ENCODE data around the gene PRDM16.

Gene PRDM16

GRCh38 chr1:3070644-3071564, 1.9 kb downstream of the PRDM16 start:
- DNase-seq, result no peak

DNA sequence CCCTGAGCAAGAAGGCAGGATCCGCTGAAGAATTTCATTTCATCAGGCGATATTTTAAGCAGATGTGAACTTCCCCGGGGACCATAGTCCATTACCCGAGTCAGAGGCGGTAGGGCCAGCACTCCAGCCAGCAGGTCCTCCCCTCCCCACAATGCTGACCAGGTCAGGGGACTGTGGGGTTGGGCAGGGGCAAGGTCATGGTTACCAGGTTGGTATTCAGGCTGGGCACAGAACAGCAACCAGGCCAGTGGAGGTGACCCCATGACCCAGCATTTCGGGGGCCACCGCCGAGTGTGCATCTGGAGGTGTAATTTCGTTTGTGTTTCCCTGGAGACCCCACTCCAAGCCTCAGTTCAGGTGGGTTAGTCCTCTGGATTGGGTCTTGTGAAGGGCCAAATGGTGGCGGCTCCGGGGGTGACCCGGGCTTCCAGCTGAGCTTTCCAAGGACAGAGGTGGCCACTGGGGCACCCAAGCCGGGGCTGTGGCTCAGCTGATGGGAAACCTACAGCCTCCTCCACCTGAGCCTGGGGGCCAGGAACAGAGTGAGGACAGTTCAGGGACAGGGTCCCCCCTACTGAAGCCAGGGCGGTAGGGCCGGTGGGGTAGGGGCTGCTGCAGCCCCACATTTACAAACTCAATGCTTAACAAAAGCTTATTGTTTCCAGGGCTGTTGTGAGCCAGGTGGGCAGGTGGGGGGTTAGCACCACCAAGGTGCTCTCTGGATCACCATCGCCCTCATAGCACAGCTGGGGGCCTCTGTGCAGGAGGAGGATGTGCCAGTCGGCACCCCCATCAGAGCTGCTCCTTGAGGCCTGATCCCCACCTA, 2.8 kb downstream of the PRDM16 start:
- DNase-seq, result no peak

DNA sequence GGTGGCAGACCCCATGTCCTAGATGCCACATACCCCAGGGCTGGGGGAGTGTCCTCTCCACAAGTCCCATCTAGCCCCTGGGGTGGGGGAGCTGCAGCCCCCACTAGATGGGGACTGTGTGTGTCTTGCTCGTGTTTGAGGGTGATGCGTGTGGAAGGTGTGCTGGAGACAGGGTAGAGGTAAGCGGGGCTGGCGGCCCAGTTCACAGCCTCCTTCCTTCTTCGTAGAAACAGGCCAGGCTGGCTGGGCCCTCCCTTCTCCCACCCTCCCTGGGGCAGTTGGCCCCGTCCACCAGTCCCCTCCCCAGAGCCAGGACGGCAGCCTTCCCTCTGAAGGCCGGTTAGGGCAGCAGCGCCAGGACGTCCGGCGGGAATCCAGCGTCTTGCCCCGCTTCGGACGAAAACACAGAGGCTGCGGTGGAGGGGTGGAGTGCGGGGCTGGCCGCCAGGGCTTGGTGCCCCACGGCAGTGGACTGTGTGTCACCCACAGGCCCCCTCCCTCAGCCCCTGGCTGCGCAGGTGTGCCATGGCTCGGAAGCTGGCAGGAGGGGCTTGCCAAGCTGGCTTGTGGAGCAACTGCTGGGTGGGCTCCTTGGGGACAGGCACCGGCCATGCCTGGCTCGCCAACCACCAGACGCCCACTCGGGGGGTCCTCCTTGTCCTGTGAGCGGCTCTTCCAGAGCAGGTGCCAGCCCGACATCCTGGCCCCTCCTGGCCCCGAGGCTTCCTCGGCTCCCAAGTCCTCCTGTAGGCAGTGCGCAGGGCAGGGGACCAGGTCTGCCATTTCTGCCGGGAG, 3.6 kb downstream of the PRDM16 start:
- no peak for DNase-seq

DNA sequence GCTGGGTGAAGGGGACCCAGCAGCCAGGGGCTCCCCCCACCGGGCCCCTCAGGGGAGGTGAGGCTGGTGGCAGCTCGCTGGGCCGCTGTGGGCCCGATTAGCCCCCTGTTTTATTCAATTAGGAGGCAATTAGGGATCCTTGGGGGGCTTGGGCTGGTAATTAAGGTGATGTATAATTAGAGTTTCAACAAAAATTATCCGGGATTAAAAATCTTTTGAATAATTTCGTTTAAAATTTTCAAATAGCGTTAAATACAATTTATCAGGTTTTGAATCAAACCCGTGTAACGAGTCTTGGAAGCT, 4.1 kb downstream of the PRDM16 start:
- DNase-seq, result no peak

GRCh38 chr1:3073489-3074296, 4.7 kb downstream of the PRDM16 start:
- no peak for DNase-seq

- no peak for DNase-seq
These were observed 5.3 kb downstream of the PRDM16 start for GRCh38 chr1:3074297-3074741.

GRCh38 chr1:3074800-3075199, 5.8 kb downstream of the PRDM16 start:
- DNase-seq, result no peak

DNA sequence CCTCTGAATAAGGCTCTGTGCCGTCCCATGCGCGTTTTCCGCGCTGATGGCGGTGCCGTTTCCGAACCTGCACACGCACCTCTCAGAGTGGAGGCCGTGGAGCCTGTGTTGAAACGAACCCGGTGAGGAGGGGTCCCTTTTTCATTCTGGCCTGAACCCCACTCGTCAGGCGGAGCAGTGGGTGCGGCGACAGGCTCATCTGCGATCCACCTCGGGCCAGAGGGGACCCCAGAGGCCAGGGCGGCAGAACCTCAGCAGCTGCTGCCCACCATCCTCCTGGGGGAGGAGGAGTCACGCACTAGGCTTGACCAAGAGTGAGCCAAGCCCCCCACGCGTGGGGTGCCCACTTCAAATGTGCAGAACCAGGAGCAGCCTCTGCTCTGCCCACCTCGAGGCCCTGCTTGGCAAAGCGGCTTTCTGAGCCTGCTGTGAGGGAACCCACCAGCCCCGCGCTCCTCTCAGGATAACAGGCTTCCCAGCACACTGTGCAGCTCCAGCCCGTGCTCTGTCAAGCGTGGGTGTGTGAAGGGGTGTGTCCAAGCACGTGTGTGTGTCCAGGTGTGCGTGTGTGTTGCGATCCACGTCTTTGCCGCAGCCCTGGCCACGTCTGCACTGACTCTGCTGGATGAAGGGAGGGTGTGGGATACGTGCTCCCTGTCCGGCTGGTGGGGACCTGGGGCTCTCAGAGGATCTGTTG, 6.8 kb downstream of the PRDM16 start:
- no peak for DNase-seq

GRCh38 chr1:3076363-3076740, 7.3 kb downstream of the PRDM16 start:
- DNase-seq, result no peak

- DNase-seq, result no peak
These were observed 8.1 kb downstream of the PRDM16 start for GRCh38 chr1:3077081-3077480.

- DNase-seq, result no peak
These were observed 8.6 kb downstream of the PRDM16 start for GRCh38 chr1:3077561-3077960.

- DNase-seq, result no peak
These were observed 9.4 kb downstream of the PRDM16 start for GRCh38 chr1:3078430-3078861.

DNA sequence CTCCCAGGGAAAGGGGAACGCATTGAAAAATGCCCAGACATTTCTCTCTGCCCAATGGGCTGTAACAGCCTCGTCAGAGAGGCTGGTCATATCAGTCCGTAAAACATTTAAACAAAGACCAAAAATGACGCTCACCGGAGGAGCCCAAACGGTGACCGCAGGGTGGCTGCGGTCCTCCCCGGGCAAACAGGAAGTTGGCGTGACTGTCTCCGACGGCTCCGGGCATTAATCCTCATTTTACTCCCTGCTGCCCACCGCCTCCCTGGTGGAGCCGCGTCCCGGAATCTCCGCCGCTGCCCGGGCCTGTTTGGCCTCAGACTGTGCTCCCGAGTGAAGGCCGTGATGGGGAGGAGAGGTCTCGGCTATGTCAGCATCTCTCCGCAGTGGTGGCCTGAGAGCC, 9.9 kb downstream of the PRDM16 start:
- no peak for DNase-seq

DNA sequence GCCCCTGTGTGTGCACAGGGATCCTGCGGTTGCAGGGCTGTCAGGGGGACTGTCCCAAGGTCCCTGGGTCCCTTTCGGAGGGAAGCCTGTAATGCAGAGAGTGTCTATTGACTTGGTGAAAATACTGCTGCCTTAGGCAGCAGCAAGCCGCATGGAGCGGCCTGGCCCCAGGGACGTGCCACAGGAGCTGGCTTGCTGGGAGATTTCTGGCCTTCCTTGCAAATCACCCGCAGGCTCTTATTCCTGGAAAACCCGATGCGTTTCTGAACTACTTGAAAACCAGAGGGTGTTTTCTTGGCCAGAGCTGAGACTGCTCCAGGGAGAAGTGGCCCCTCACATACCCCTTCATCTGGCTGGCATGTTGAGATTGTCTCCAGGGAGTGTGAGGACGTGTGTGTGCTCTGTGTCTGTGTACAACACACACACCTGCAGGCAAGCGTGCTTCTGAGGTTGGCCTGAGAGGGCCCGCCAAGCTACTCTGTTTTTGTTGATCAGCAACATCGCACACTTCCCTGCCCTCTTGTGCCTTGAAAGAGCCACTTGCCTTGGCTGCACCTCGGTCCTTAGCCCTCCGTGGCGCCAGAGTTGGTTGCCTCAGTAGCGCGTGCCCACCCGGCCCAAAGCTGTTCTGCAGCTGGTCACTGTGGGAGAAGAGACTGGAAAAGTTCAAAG, 10.5 kb downstream of the PRDM16 start:
- no peak for DNase-seq

DNA sequence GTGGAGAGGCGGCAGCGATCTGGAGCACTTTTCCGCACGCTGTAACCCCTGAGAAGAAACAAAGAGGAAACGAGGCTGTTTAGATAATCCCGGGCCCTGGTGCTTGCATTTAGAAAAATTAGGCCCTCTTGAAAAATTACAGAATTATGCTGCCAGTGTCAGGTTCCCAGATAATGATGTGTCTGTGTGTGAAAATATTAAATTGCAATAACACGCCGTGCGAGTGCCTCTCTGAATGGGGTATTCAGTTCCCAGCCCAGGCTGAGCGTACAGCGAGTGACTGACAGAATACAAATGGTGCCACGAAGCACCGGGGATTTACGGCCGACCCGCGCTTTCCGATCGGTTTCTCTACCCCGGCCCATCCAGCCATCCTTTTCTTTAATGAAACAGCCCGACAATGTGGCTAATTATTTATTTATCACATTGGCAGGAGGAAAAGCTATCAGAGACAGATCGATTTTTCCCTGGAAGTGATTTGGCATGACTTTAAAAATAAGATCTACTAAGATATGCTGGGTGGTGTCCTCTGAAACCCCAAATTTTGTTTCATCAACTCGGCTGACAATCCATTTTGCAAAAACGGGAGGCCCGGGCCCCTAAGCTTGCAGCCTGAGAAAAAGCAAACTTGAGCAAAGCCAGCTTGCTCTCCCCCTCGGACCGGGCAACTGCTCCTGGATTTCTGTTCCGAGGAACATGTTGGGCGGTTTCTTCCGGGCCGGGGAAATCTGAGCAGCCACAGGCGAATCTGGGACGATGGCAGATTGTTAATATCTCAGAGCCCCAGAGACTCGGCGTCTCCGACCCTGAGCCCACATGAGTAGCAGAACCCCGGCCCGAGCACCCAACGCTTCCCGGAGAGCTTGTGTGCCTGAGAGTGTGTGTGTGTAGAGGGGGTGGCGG, 11.3 kb downstream of the PRDM16 start:
- DNase-seq, result no peak

DNA sequence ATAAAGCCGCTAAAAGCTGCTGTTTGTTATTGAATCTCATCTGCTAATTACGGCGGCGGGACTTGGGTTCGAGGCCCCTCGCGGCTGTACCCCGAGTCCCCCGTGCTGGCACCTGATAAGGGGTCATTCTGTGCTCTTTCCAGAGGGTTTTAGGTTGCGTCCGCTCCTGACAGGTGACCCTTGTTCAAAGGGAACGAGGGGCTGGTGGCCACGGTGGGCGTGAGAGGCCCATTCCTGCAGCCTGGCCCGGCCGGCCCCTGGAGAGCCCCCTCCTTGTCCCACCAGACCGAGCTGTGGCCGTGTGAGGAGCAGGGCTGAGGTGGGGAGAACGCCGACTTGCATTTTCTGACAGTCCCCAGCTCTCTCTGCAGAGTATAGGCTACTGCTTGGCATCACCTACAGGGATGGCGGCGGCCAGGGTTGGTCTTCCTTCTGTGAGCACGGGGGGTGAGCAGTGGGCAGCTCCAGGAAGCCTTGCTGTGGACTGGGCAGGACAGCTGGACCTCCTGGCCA, 12.2 kb downstream of the PRDM16 start:
- no peak for DNase-seq

- no peak for DNase-seq
These were observed 13.0 kb downstream of the PRDM16 start for GRCh38 chr1:3082051-3082450.

DNA sequence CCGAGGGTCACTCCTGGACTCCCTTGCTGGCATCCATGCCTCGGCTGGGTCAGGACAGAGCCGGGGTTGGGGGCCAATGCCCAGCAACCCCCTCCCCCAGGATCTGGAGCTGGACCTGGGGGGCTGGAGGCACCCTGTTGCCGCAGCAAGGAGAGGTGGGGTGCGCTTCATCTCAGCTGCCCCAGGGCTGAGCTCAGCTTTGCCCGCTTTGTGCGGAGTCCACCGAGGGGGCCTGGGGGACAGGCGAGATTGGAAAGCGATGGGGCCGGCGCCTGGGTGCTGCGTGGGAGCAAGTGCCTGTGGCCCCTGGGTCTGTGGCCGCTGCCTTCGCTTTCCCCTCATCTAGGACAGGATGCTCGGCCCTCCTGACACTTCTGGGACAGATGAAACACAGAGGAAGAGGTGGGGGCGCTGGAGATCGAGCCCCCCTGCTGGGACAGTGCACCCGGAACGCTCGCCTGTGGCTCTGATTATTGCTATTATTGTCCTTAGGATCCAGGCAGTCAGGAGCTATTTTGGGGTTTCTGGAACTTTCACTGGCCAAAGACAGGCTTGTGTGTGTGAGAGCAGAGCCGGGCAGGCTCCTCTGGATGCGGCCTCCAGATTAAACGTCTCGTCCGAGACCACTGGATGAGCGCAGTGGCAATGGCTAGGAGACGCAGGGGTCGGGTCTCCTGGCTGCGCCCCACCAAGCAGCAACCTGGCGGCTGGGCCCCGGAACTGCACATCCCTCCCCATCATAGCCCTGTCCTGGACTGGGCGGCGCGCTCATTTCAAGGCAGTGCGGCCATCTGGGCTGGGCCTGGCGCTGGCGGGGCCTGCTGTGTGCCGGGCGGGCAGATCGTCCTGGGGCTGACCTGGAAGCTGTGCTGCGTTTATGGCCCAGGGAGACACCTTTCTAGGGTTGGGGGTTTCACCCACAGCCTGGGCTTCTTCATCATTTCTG, 13.8 kb downstream of the PRDM16 start:
- DNase-seq, result no peak

- DNase-seq, result no peak
These were observed 15.2 kb downstream of the PRDM16 start for GRCh38 chr1:3084154-3084553.

All from NCI-H524 (cell line).